ENCODE results near the gene GMEB2.
"Not testable (repeated sequence)": the region's sequence is repeated elsewhere in the genome, so short reads cannot be mapped to it uniquely, and the experiment has no call there.

The GMEB2 gene

GRCh38 chr20:63657260-63657936, 30.5 kb upstream of the GMEB2 start:
- no peak for DNase-seq (ENCODE audit: low spot score)

GRCh38 chr20:63656451-63656850, 29.6 kb upstream of the GMEB2 start:
- no peak for DNase-seq (ENCODE audit: low spot score)

- DNase-seq (ENCODE audit: low spot score) = no peak
Observed at GRCh38 chr20:63655249-63655648, 28.3 kb upstream of the GMEB2 start.

GRCh38 chr20:63653974-63654668, 27.2 kb upstream of the GMEB2 start:
- no peak for DNase-seq (ENCODE audit: low spot score)

GRCh38 chr20:63653041-63653973, 26.4 kb upstream of the GMEB2 start, which contains the start of gene STMN3:
Gene STMN3 (minus strand): TSS chr20:63653424. CDS start chr20:63653345, 79 bp downstream.
- peak; percentile 91 for DNase-seq (ENCODE audit: low spot score)

GRCh38 chr20:63652192-63652980, 25.5 kb upstream of the GMEB2 start:
- no peak for DNase-seq (ENCODE audit: low spot score)

GRCh38 chr20:63651942-63652191, 25.0 kb upstream of the GMEB2 start:
- no peak for DNase-seq (ENCODE audit: low spot score)

- not testable (repeated sequence) for DNase-seq (ENCODE audit: low spot score)
Observed at GRCh38 chr20:63650486-63650885, 23.6 kb upstream of the GMEB2 start.

GRCh38 chr20:63648895-63649589, 22.1 kb upstream of the GMEB2 start:
- no peak for DNase-seq (ENCODE audit: low spot score)

GRCh38 chr20:63648190-63648589, 21.3 kb upstream of the GMEB2 start:
- DNase-seq (ENCODE audit: low spot score) = no peak

- no peak for DNase-seq (ENCODE audit: low spot score)
Observed at GRCh38 chr20:63645218-63645617, 18.3 kb upstream of the GMEB2 start.

GRCh38 chr20:63643946-63644345, 17.0 kb upstream of the GMEB2 start:
- no peak for DNase-seq (ENCODE audit: low spot score)

GRCh38 chr20:63643499-63643898, 16.6 kb upstream of the GMEB2 start:
- no peak for DNase-seq (ENCODE audit: low spot score)

GRCh38 chr20:63642527-63643247, 15.8 kb upstream of the GMEB2 start:
- DNase-seq (ENCODE audit: low spot score) = peak; percentile 44

GRCh38 chr20:63641792-63642523, 15.1 kb upstream of the GMEB2 start:
- DNase-seq (ENCODE audit: low spot score) = peak; percentile 96

- DNase-seq (ENCODE audit: low spot score) = peak; percentile 45
Observed at GRCh38 chr20:63641146-63641791, 14.4 kb upstream of the GMEB2 start.

GRCh38 chr20:63640686-63641085, 13.8 kb upstream of the GMEB2 start:
- not testable (repeated sequence) for DNase-seq (ENCODE audit: low spot score)

GRCh38 chr20:63640086-63640485, 13.2 kb upstream of the GMEB2 start:
- no peak for DNase-seq (ENCODE audit: low spot score)
